GM19025 (cell line): ENCODE results near the gene FRMD4A.
"Not testable (repeated sequence)": the region's sequence is repeated elsewhere in the genome, so short reads cannot be mapped to it uniquely, and the experiment has no call there.

Source experiments
- ATAC-seq: cut with Tn5 transposase; IDR thresholded peaks from one replicate; pipeline ENCODE4 v1.9.1; 2021; ENCODE audit warnings: mild to moderate bottlenecking, low read depth, moderate library complexity; ENCODE audit not compliant: unreplicated experiment

The FRMD4A gene

GRCh38 chr10:13928451-13928850 is 402.3 kb downstream of the FRMD4A start:
- no peak for ATAC-seq

- ATAC-seq = no peak
These were observed 404.5 kb downstream of the FRMD4A start for GRCh38 chr10:13925971-13926780.

- ATAC-seq = no peak
These were observed 406.5 kb downstream of the FRMD4A start for GRCh38 chr10:13924040-13924725.

- ATAC-seq = no peak
These were observed 408.1 kb downstream of the FRMD4A start for GRCh38 chr10:13922586-13922985.

- no peak for ATAC-seq
These were observed 408.8 kb downstream of the FRMD4A start for GRCh38 chr10:13921941-13922340.

GRCh38 chr10:13921131-13921530 is 409.6 kb downstream of the FRMD4A start:
- ATAC-seq = not testable (repeated sequence)

GRCh38 chr10:13920465-13920864 is 410.3 kb downstream of the FRMD4A start:
- ATAC-seq = no peak

- no peak for ATAC-seq
These were observed 410.7 kb downstream of the FRMD4A start for GRCh38 chr10:13920031-13920430.

- no peak for ATAC-seq
These were observed 412.9 kb downstream of the FRMD4A start for GRCh38 chr10:13917791-13918190.

GRCh38 chr10:13916384-13916947 is 414.3 kb downstream of the FRMD4A start:
- no peak for ATAC-seq

GRCh38 chr10:13915710-13916109 is 415.0 kb downstream of the FRMD4A start:
- ATAC-seq = no peak

GRCh38 chr10:13913897-13914296 is 416.8 kb downstream of the FRMD4A start:
- ATAC-seq = no peak

- no peak for ATAC-seq
These were observed 418.8 kb downstream of the FRMD4A start for GRCh38 chr10:13911821-13912520.

GRCh38 chr10:13909516-13910258 is 421.0 kb downstream of the FRMD4A start:
- ATAC-seq = no peak

GRCh38 chr10:13908475-13908874 is 422.2 kb downstream of the FRMD4A start:
- no peak for ATAC-seq

- no peak for ATAC-seq
These were observed 423.2 kb downstream of the FRMD4A start for GRCh38 chr10:13907570-13907969.

- no peak for ATAC-seq
These were observed 425.4 kb downstream of the FRMD4A start for GRCh38 chr10:13905281-13905680.

- no peak for ATAC-seq
These were observed 426.7 kb downstream of the FRMD4A start for GRCh38 chr10:13904064-13904463.

- ATAC-seq = no peak
These were observed 427.7 kb downstream of the FRMD4A start for GRCh38 chr10:13902868-13903587.

- ATAC-seq = no peak
These were observed 430.8 kb downstream of the FRMD4A start for GRCh38 chr10:13899941-13900340.
